ENCODE data around the gene APOL1. TPM values are rescaled to one million over a fixed set of nuclear protein-coding genes. Genes with fewer than 3 reads are reported as not detected.

The APOL1 gene
- total and polyA plus RNA-seq, 9 donors: 11.4 to 75.9 (median 34.4) TPM

- no peak overlapping the region for H3K27ac ChIP-seq
- TF ChIP-seq EP300 (IDR thresholded peaks at IDR 0.05): no peak
- no peak for TF ChIP-seq POLR2A (IDR thresholded peaks at IDR 0.05)
- TF ChIP-seq, protein P1, sequence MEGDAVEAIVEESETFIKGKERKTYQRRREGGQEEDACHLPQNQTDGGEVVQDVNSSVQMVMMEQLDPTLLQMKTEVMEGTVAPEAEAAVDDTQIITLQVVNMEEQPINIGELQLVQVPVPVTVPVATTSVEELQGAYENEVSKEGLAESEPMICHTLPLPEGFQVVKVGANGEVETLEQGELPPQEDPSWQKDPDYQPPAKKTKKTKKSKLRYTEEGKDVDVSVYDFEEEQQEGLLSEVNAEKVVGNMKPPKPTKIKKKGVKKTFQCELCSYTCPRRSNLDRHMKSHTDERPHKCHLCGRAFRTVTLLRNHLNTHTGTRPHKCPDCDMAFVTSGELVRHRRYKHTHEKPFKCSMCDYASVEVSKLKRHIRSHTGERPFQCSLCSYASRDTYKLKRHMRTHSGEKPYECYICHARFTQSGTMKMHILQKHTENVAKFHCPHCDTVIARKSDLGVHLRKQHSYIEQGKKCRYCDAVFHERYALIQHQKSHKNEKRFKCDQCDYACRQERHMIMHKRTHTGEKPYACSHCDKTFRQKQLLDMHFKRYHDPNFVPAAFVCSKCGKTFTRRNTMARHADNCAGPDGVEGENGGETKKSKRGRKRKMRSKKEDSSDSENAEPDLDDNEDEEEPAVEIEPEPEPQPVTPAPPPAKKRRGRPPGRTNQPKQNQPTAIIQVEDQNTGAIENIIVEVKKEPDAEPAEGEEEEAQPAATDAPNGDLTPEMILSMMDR (IDR thresholded peaks at IDR 0.05): no peak
- intact Hi-C loops (cut with DNase I): no loop called here
Measured at GRCh38 chr22:36279219-36279666, 26.3 kb downstream of the APOL1 start.

DNA sequence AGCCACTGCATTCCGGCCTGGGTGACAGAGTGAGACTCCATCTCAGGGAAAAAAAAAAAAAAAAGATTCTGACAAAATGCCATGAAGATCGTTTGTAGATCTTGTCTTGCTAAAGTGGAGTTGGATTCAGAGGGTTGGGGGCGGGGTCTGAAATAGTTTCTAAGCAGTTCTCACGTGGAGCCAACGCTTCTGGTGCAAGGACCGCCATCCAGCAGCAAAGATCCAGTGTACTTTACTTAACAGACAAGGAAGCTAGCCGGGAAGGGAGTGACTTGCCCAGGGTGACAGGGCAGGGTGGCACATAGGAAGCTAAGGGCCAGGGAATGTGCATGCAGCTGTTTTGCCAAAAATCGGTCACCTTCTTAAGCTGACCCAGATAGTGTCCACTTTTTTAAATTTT lies 27.4 kb downstream of the APOL1 start:
- Histone ChIP-seq H3K27me3 (no peaks in the 10 kb centered on the region), H3K4me1 (ENCODE audit: insufficient read depth) (no peaks in the 10 kb centered on the region), H3K27ac (no peak overlapping the region), H3K9me3 (no peaks in the 10 kb centered on the region), H3K4me3 (no peak overlapping the region), H3K36me3 (no peaks in the 10 kb centered on the region)
- TF ChIP-seq, protein P1 (IDR thresholded peaks at IDR 0.05): no peak
- TF ChIP-seq EP300 (IDR thresholded peaks at IDR 0.05) (no peak), POLR2A (IDR thresholded peaks at IDR 0.05) (no peak)
- peak in 2 of 5 donors; percentile 16 to 34 for DNase-seq
- intact Hi-C loops (cut with DNase I): loop anchor here in 3 of 4 donors (5.0 to 10.0 kb wide), 2 partner anchors 86 to 133 kb away; no protein-coding TSS in a partner anchor
- WGBS, 3 donors: 71 to 75% (median 74%) methylated on average over 8 of the region's 8 CpGs

More at GRCh38 chr22:36279219-36279666, 26.3 kb downstream of the APOL1 start:
- no peaks in the 10 kb centered on the region for H3K27me3 ChIP-seq
- no peaks in the 10 kb centered on the region for H3K9me3 ChIP-seq
- WGBS, 3 donors: 63 to 75% (median 72%) methylated on average over 8 of the region's 8 CpGs
- no peaks in the 10 kb centered on the region for H3K36me3 ChIP-seq
- H3K4me3 ChIP-seq: no peak overlapping the region
- no peak for DNase-seq
- no peaks in the 10 kb centered on the region for H3K4me1 ChIP-seq (ENCODE audit: insufficient read depth)

- 66 to 69% (median 67%) methylated on average over 14 of the region's 14 CpGs for WGBS, 3 donors
- peak in 2 of 5 donors; percentile 12 to 34 for DNase-seq
- TF ChIP-seq, protein P1 (IDR thresholded peaks at IDR 0.05): no peak
- TF ChIP-seq POLR2A (IDR thresholded peaks at IDR 0.05) (no peak), EP300 (IDR thresholded peaks at IDR 0.05) (no peak)
- no peak overlapping the region for H3K4me3 ChIP-seq
- no peaks in the 10 kb centered on the region for H3K9me3 ChIP-seq
- H3K36me3 ChIP-seq: no peaks in the 10 kb centered on the region
- H3K27ac ChIP-seq: no peak overlapping the region
- no peaks in the 10 kb centered on the region for H3K4me1 ChIP-seq (ENCODE audit: insufficient read depth)
- H3K27me3 ChIP-seq: no peaks in the 10 kb centered on the region
- intact Hi-C loops (cut with DNase I): loop anchor here in 3 of 4 donors (5.0 to 10.0 kb wide), 2 partner anchors 87 to 135 kb away; no protein-coding TSS in a partner anchor
Measured at GRCh38 chr22:36281781-36282327, 28.9 kb downstream of the APOL1 start.

DNA sequence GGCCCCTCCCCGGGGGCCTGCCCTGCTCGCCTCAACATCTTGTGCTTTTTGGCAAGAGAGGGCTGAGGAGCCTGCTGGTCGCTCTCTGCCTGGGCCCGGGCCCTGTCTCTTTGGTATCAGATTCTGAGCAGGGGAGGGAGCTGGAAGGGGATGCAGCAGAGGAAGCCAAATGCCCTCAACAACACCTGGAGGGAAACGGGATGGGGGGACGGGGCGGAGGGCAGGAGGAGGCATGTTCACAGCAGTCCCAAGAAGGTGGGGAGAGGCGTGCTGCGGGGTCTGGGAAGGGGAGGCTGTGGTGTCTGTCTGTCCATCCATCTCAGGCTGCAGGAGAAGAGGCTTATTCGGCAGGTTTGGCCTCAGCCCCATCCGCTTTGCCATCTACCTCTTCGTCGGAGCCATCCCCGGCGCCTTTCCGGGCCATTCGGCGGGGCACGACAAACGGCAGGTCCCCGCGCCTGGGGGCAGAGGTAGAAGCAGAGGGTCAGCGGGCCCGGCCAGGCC lies 29.4 kb downstream of the APOL1 start:
- TF ChIP-seq POLR2A (IDR thresholded peaks at IDR 0.05): no peak
- TF ChIP-seq, protein P1 (IDR thresholded peaks at IDR 0.05): no peak
- no peak for TF ChIP-seq EP300 (IDR thresholded peaks at IDR 0.05)
- H3K36me3 ChIP-seq: no peaks in the 10 kb centered on the region
- no peaks in the 10 kb centered on the region for H3K27me3 ChIP-seq
- no peaks in the 10 kb centered on the region for H3K9me3 ChIP-seq
- peak in 1 of 5 donors; percentile 22 for DNase-seq
- no peaks in the 10 kb centered on the region for H3K4me1 ChIP-seq (ENCODE audit: insufficient read depth)
- 74 to 77% (median 75%) methylated on average over 24 of the region's 24 CpGs for WGBS, 3 donors
- H3K4me3 ChIP-seq: no peak overlapping the region
- intact Hi-C loops (cut with DNase I): loop anchor here in 3 of 4 donors (5.0 to 10.0 kb wide), 2 partner anchors 88 to 135 kb away; no protein-coding TSS in a partner anchor
- H3K27ac ChIP-seq: no peak overlapping the region
